WTC11 (cell line): ENCODE measurements around the gene KRTAP10-9. TPM values are rescaled to one million over a fixed set of nuclear protein-coding genes. Genes with fewer than 3 reads are reported as not detected.

Experiments used
- ATAC-seq: fragments of 200-7000 bp; cut with Tn5 transposase; 2 replicates; pipeline ENCODE4 v1.10.0; 2021; ENCODE audit warnings: mild to moderate bottlenecking, moderate library complexity
- CTCF ChIA-PET: fragments of 300-600 bp; sonication (Branson Sonifier 250); formaldehyde crosslinking; loops from one replicate; lab custom pipeline; 2021; ENCODE audit warnings: antibody characterized with exemption; lab: Charles Lee
- POLR2A ChIA-PET: fragments of 350-600 bp; sonication (Branson Sonifier 250); formaldehyde crosslinking; loops from one replicate; lab custom pipeline; 2021; ENCODE audit warnings: antibody characterized with exemption; lab: Charles Lee
- DNase-seq: peaks from one replicate; pipeline ENCODE4 v3.0.0; 2021; ENCODE audit warnings: low spot score
- H3K27ac Mint-ChIP-seq: 2 replicates; pipeline ENCODE4 v1.8.0; 2021; ENCODE audit warnings: mixed read lengths
- H3K27me3 Mint-ChIP-seq: 2 replicates; pipeline ENCODE4 v1.8.0; 2021; ENCODE audit warnings: low read depth, mild to moderate bottlenecking, moderate library complexity, mixed read lengths
- H3K36me3 Mint-ChIP-seq: 2 replicates; pipeline ENCODE4 v1.8.0; 2021; ENCODE audit warnings: mixed read lengths
- H3K4me1 Mint-ChIP-seq: 2 replicates; pipeline ENCODE4 v1.8.0; 2022; ENCODE audit warnings: mixed read lengths
- H3K4me3 Mint-ChIP-seq: 2 replicates; pipeline ENCODE4 v1.8.0; 2021; ENCODE audit warnings: mild to moderate bottlenecking, moderate library complexity, mixed read lengths
- H3K9me3 Mint-ChIP-seq: 2 replicates; pipeline ENCODE4 v1.8.0; 2021; ENCODE audit warnings: mixed read lengths
- ARID4B ChIP-seq: sonication (generic); formaldehyde crosslinking; IDR thresholded peaks from 2 replicates; pipeline ENCODE4 v1.8.0; 2023; ENCODE audit warnings: missing genetic modification reagents, mild to moderate bottlenecking, borderline replicate concordance
- CREB1 ChIP-seq: sonication (generic); formaldehyde crosslinking; IDR thresholded peaks from 2 replicates; pipeline ENCODE4 v1.8.0; 2023; ENCODE audit warnings: mild to moderate bottlenecking, missing genetic modification reagents
- E2F1 ChIP-seq: sonication (generic); formaldehyde crosslinking; IDR thresholded peaks from 2 replicates; pipeline ENCODE4 v1.8.0; 2022; ENCODE audit warnings: mild to moderate bottlenecking, missing genetic modification reagents
- ELF4 ChIP-seq: sonication (generic); formaldehyde crosslinking; IDR thresholded peaks from 2 replicates; pipeline ENCODE4 v1.8.1; 2022; ENCODE audit warnings: low read depth, mild to moderate bottlenecking, moderate library complexity, missing genetic modification reagents
- ETV6 ChIP-seq: sonication (generic); formaldehyde crosslinking; IDR thresholded peaks from 2 replicates; pipeline ENCODE4 v1.8.1; 2022; ENCODE audit warnings: mild to moderate bottlenecking, missing genetic modification reagents
- KAT7 ChIP-seq: sonication (generic); formaldehyde crosslinking; IDR thresholded peaks from 2 replicates; pipeline ENCODE4 v1.8.1; 2023; ENCODE audit warnings: missing genetic modification reagents, mild to moderate bottlenecking, borderline replicate concordance
- NR1H2 ChIP-seq: sonication (generic); formaldehyde crosslinking; IDR thresholded peaks from 2 replicates; pipeline ENCODE4 v1.9.0; 2021; ENCODE audit warnings: mild to moderate bottlenecking, moderate library complexity, missing genetic modification reagents
- TEAD1 ChIP-seq: sonication (generic); formaldehyde crosslinking; IDR thresholded peaks from 2 replicates; pipeline ENCODE4 v1.8.0; 2022; ENCODE audit warnings: mild to moderate bottlenecking, missing genetic modification reagents
- ZNF138 ChIP-seq: sonication (generic); formaldehyde crosslinking; conservative IDR thresholded peaks from 2 replicates; pipeline ENCODE4 v1.8.1; 2022; ENCODE audit warnings: mild to moderate bottlenecking, moderate library complexity, missing genetic modification reagents
- ZNF263 ChIP-seq: sonication (generic); formaldehyde crosslinking; IDR thresholded peaks from 2 replicates; pipeline ENCODE4 v1.8.1; 2022; ENCODE audit warnings: low read depth, mild to moderate bottlenecking, moderate library complexity, missing genetic modification reagents
- ZNF317 ChIP-seq: sonication (generic); formaldehyde crosslinking; IDR thresholded peaks from 2 replicates; pipeline ENCODE4 v1.8.1; 2023; ENCODE audit warnings: low read depth, mild to moderate bottlenecking, moderate library complexity, missing genetic modification reagents, borderline replicate concordance
- total RNA-seq: library from RNA; stranded (reverse); gene quantifications from 3 replicates; pipeline ENCODE4 v1.2.3, GENCODE V29; 2021
- TF ChIP-seq, protein P1 (sequence below): sonication (generic); formaldehyde crosslinking; IDR thresholded peaks from 2 replicates; pipeline ENCODE4 v1.8.1; 2022; ENCODE audit warnings: low read depth, missing genetic modification reagents, borderline replicate concordance
- TF ChIP-seq, protein P2 (sequence below): sonication (generic); formaldehyde crosslinking; IDR thresholded peaks from 2 replicates; pipeline ENCODE4 v1.8.0; 2022; ENCODE audit warnings: missing genetic modification reagents

Gene KRTAP10-9
- total RNA-seq, 1 experiment from 2014 or later, result not detected

DNA sequence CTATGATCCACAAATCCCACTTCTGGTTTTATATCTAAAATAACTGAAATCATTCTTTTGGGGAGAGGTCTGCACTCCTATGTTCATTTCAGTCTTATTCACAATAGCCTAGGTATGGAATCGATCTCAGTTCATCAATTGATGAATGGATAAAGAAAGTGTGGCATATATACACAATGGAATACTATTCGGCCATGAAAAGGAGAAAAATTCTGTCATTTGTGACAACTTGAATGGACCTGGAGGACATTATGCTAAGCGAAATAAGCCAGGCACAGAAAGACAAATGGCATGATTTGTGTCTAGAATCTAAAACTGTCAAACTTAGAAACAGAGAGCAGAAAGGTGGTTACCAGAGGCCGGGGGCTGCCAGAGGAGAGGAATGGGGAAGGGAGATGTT, 20.4 kb upstream of the KRTAP10-9 start:
- POLR2A ChIA-PET, result no interaction called here

More for the DNA sequence above, 20.4 kb upstream of the KRTAP10-9 start:
- H3K4me1 Mint-ChIP-seq, result peaks cover 2% of the 10 kb centered on the region; the same call in 1 of the 2 replicates
- CTCF ChIA-PET, result no interaction called here
- H3K36me3 Mint-ChIP-seq, result peaks cover 27% of the 10 kb centered on the region
- TF ChIP-seq ARID4B (no peak), ZNF317 (CRISPR knock-in tag) (no peak), ZNF263 (CRISPR knock-in tag) (no peak), ETV6 (CRISPR knock-in tag) (no peak), NR1H2 (CRISPR knock-in tag) (no peak), KAT7 (CRISPR knock-in tag) (no peak), ZNF138 (no peak), CREB1 (CRISPR knock-in tag) (no peak), ELF4 (no peak), E2F1 (CRISPR knock-in tag) (no peak), TEAD1 (CRISPR knock-in tag) (no peak)
- TF ChIP-seq, protein P1, sequence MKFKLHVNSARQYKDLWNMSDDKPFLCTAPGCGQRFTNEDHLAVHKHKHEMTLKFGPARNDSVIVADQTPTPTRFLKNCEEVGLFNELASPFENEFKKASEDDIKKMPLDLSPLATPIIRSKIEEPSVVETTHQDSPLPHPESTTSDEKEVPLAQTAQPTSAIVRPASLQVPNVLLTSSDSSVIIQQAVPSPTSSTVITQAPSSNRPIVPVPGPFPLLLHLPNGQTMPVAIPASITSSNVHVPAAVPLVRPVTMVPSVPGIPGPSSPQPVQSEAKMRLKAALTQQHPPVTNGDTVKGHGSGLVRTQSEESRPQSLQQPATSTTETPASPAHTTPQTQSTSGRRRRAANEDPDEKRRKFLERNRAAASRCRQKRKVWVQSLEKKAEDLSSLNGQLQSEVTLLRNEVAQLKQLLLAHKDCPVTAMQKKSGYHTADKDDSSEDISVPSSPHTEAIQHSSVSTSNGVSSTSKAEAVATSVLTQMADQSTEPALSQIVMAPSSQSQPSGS (CRISPR knock-in tag), result no peak
- TF ChIP-seq, protein P2, sequence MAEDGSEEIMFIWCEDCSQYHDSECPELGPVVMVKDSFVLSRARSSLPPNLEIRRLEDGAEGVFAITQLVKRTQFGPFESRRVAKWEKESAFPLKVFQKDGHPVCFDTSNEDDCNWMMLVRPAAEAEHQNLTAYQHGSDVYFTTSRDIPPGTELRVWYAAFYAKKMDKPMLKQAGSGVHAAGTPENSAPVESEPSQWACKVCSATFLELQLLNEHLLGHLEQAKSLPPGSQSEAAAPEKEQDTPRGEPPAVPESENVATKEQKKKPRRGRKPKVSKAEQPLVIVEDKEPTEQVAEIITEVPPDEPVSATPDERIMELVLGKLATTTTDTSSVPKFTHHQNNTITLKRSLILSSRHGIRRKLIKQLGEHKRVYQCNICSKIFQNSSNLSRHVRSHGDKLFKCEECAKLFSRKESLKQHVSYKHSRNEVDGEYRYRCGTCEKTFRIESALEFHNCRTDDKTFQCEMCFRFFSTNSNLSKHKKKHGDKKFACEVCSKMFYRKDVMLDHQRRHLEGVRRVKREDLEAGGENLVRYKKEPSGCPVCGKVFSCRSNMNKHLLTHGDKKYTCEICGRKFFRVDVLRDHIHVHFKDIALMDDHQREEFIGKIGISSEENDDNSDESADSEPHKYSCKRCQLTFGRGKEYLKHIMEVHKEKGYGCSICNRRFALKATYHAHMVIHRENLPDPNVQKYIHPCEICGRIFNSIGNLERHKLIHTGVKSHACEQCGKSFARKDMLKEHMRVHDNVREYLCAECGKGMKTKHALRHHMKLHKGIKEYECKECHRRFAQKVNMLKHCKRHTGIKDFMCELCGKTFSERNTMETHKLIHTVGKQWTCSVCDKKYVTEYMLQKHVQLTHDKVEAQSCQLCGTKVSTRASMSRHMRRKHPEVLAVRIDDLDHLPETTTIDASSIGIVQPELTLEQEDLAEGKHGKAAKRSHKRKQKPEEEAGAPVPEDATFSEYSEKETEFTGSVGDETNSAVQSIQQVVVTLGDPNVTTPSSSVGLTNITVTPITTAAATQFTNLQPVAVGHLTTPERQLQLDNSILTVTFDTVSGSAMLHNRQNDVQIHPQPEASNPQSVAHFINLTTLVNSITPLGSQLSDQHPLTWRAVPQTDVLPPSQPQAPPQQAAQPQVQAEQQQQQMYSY (CRISPR knock-in tag), result no peak
- H3K27ac Mint-ChIP-seq, result no peak overlapping the region
- H3K27me3 Mint-ChIP-seq, result peaks cover 3% of the 10 kb centered on the region
- peaks cover 53% of the 10 kb centered on the region for H3K9me3 Mint-ChIP-seq
- ATAC-seq (no peak), DNase-seq (no peak)
- no peak overlapping the region for H3K4me3 Mint-ChIP-seq
